HepG2 (cell line): ENCODE results near the gene GLIPR1. TPM values are rescaled to one million over a fixed set of nuclear protein-coding genes. Genes with fewer than 3 reads are reported as not detected.

Experiments
- ARNT2 ChIP-seq: sonication (generic); formaldehyde crosslinking; IDR thresholded peaks from 2 replicates; pipeline ENCODE4 v1.8.0; 2022; ENCODE audit warnings: mild to moderate bottlenecking, low read depth, missing genetic modification reagents, moderate library complexity
- CENPX ChIP-seq: sonication (generic); formaldehyde crosslinking; IDR thresholded peaks from 2 replicates; pipeline ENCODE4 v1.9.0; 2021; ENCODE audit warnings: mild to moderate bottlenecking, missing genetic modification reagents, moderate library complexity
- CTCF ChIP-seq: sonication (generic); formaldehyde crosslinking; IDR thresholded peaks from 2 replicates; pipeline ENCODE4 v1.5.0; 2020; ENCODE audit warnings: mild to moderate bottlenecking, missing genetic modification reagents, moderate library complexity
- FOXC1 ChIP-seq: sonication (generic); formaldehyde crosslinking; IDR thresholded peaks from 2 replicates; pipeline ENCODE4 v1.8.0; 2022; ENCODE audit warnings: mild to moderate bottlenecking, missing genetic modification reagents, borderline replicate concordance
- FOXJ3 ChIP-seq: sonication (generic); formaldehyde crosslinking; IDR thresholded peaks from 2 replicates; pipeline ENCODE4 v1.4.0; 2020; ENCODE audit warnings: missing genetic modification reagents, mild to moderate bottlenecking, borderline replicate concordance
- LCORL ChIP-seq, 2 experiments: fragments of 450-650 bp in 1 of 2; sonication (generic) in 1 of 2; formaldehyde crosslinking in 1 of 2; IDR thresholded peaks; 2 replicates each; pipeline versions ENCODE4 v1.5.0 to v1.6.1; 2017 to 2020; ENCODE audit warnings: antibody characterized with exemption in 1 of 2, missing genetic modification reagents in 1 of 2
- NFKB2 ChIP-seq: sonication (generic); formaldehyde crosslinking; IDR thresholded peaks from 2 replicates; pipeline ENCODE4 v1.4.0; 2020; ENCODE audit warnings: missing genetic modification reagents, borderline replicate concordance
- ONECUT2 ChIP-seq: sonication (generic); formaldehyde crosslinking; IDR thresholded peaks from 2 replicates; pipeline ENCODE4 v1.4.0; 2020; ENCODE audit warnings: missing genetic modification reagents
- RAD21 ChIP-seq: fragments of 450-650 bp; formaldehyde crosslinking; IDR thresholded peaks from 2 replicates; pipeline ENCODE4 v1.5.0; 2020; ENCODE audit warnings: mild to moderate bottlenecking
- RAD51 ChIP-seq: fragments of 450-650 bp; IDR thresholded peaks from 2 replicates; pipeline ENCODE4 v1.6.1; 2016; ENCODE audit warnings: borderline replicate concordance
- RFX3 ChIP-seq: IDR thresholded peaks from 2 replicates; pipeline ENCODE4 v1.6.1; 2016; ENCODE audit warnings: missing biosample characterization, missing genetic modification reagents
- SMAD9 ChIP-seq: sonication (generic); formaldehyde crosslinking; IDR thresholded peaks from 2 replicates; pipeline ENCODE4 v1.5.1; 2020; ENCODE audit warnings: mild to moderate bottlenecking, missing genetic modification reagents
- ZMYM4 ChIP-seq: sonication (generic); formaldehyde crosslinking; IDR thresholded peaks from 2 replicates; pipeline ENCODE4 v1.8.1; 2023; ENCODE audit warnings: mild to moderate bottlenecking, missing genetic modification reagents
- ZSCAN31 ChIP-seq: sonication (generic); formaldehyde crosslinking; IDR thresholded peaks from 2 replicates; pipeline ENCODE4 v1.5.0; 2020; ENCODE audit warnings: low read depth, mild to moderate bottlenecking, missing genetic modification reagents
- ZUFSP ChIP-seq: sonication (generic); formaldehyde crosslinking; IDR thresholded peaks from 2 replicates; pipeline ENCODE4 v1.9.0; 2021; ENCODE audit warnings: missing genetic modification reagents, mild to moderate bottlenecking, borderline replicate concordance
- polyA plus RNA-seq, 8 experiments: library from polyadenylated mRNA; depleted of rRNA in 3 of 8; stranded (reverse) in 7 of 8; unstranded in 1 of 8; fragments of >200 nt; fragmentation: Illumina TruSeq in 4 of 8; extraction: Trizol in 4 of 8; gene quantifications; 2 replicates each; pipeline versions ENCODE4 v1.2.1 to v1.2.3, GENCODE V29; 2011 to 2016; ENCODE audit warnings: low read depth in 4 of 8, missing spikeins in 1 of 8, mixed read lengths in 1 of 8; ENCODE audit not compliant: insufficient read depth in 1 of 8
- total RNA-seq, 5 experiments: library from RNA; depleted of rRNA; stranded (reverse); fragments of >200 nt; fragmentation: Illumina TruSeq; extraction: Trizol; gene quantifications; 2 replicates each; pipeline ENCODE4 v1.2.3, GENCODE V29; 2016; ENCODE audit warnings: low read depth in 1 of 5
- TF ChIP-seq, protein P1 (sequence below): sonication (generic); formaldehyde crosslinking; IDR thresholded peaks from 2 replicates; pipeline ENCODE4 v1.4.0; 2020; ENCODE audit warnings: missing genetic modification reagents, borderline replicate concordance

Gene GLIPR1
- total and polyA plus RNA-seq, 2 of the 13 experiments (the other 11 are each of a cell fraction or from before 2014, with no cell fraction given) = 1.9 to 5.0 TPM

GRCh38 chr12:75437564-75437963 is 43.0 kb upstream of the GLIPR1 start (continued):
- TF ChIP-seq CTCF (peak; percentile 60), ZUFSP (CRISPR knock-in tag) (no peak), RFX3 (CRISPR knock-in tag) (no peak), RAD21 (CRISPR knock-in tag) (peak; percentile 23; the same call in 1 of the 2 replicates), LCORL (IDR thresholded peaks at IDR 0.05) (no peak), LCORL (CRISPR knock-in tag; IDR thresholded peaks at IDR 0.05) (no peak), NFKB2 (CRISPR knock-in tag) (no peak), CENPX (no peak), RAD51 (no peak), SMAD9 (CRISPR knock-in tag) (no peak), ZSCAN31 (CRISPR knock-in tag) (no peak), ONECUT2 (CRISPR knock-in tag) (no peak), ARNT2 (CRISPR knock-in tag) (no peak), ZMYM4 (CRISPR knock-in tag) (peak; percentile 15; the same call in 1 of the 2 replicates), FOXJ3 (CRISPR knock-in tag) (no peak), FOXC1 (CRISPR knock-in tag) (no peak)
- TF ChIP-seq, protein P1, sequence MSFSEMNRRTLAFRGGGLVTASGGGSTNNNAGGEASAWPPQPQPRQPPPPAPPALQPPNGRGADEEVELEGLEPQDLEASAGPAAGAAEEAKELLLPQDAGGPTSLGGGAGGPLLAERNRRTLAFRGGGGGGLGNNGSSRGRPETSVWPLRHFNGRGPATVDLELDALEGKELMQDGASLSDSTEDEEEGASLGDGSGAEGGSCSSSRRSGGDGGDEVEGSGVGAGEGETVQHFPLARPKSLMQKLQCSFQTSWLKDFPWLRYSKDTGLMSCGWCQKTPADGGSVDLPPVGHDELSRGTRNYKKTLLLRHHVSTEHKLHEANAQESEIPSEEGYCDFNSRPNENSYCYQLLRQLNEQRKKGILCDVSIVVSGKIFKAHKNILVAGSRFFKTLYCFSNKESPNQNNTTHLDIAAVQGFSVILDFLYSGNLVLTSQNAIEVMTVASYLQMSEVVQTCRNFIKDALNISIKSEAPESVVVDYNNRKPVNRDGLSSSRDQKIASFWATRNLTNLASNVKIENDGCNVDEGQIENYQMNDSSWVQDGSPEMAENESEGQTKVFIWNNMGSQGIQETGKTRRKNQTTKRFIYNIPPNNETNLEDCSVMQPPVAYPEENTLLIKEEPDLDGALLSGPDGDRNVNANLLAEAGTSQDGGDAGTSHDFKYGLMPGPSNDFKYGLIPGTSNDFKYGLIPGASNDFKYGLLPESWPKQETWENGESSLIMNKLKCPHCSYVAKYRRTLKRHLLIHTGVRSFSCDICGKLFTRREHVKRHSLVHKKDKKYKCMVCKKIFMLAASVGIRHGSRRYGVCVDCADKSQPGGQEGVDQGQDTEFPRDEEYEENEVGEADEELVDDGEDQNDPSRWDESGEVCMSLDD (CRISPR knock-in tag) = no peak
